Activated T-cell treated with anti-CD3 and anti-CD28 coated beads for 1 hour (primary cell): Measurements from ENCODE around the gene SLC25A26.

ENCODE experiments used
- DNase-seq: peaks from one replicate; pipeline ENCODE4 v3.0.0-alpha.2; 2020; ENCODE audit warnings: low read depth

SLC25A26 gene

DNA sequence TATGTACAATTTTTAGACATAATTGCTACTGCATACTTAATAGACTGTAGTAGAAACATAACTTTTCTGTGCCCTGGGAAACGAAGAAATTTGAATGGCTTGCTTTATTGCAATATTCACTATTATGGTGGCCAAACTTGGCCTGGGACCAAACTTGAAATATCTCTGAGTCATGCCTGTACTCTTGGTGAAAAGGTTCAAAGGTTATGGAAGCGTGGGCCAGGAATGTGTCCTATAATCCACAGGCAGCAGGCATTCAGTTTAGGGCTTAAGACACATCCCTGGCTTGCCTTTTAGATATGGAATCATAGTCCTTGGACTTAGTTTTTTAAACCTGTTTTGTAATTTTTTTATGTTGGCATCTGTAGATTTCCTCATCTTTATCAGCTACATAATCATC, 155.8 kb downstream of the SLC25A26 start:
- DNase-seq, result no peak

DNA sequence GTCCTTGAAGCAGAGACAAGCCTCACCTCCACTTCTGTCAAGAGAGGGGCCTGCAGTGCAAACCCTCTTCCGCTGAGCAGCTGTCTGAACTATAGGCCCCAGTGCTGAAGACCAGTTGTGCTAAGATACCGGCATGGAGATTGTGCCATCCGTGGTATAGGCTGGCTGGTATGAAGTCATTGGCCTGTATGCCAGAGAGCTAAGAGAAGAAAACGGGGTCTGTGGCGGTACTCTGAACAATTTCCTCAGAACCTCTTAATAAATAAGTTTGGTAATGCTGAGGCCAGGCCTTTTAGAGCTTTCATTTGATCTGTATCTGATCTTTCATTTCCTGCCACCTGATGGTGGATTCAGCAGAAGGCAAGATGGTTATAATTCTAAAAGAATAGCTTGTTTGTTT, 157.0 kb downstream of the SLC25A26 start:
- DNase-seq, result no peak

DNA sequence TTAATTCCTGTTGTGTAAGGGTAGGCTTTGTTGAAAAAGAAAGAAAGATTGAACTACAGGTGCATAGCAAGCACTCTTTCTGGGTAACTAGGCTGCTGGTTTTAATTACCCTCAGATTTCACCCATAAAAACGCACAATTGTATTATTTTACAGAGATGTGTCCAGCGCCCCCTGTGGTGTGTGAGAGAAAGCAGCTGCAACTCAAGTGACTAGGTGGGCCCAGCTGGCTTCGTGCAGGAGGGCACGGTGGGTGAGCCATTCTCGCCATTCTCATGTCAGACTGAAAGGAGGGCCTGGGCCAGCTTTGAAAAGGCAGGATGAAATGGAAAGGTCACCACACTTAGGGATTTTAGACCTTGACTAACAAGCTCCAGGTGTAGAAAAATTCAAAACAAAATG, 157.5 kb downstream of the SLC25A26 start:
- peak; percentile 29 for DNase-seq

DNA sequence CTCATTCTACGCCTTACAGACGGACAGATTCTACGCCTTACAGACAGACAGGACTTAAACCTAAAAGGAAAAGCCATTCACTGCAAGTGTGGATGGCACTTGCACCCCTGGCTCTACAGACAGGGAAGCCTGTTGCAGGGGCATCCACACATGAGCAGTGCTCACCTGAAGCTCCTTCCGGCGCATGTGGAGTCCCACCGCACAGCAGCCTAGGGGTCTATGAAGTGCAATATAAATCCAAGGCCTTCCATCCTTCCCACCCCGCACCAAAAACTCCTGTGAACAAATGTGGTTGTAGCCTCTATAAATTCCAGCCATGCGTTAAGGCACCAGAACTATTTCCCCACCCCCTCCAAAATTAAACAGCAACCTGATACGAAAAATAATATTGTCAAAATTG, 158.8 kb downstream of the SLC25A26 start:
- DNase-seq, result no peak

DNA sequence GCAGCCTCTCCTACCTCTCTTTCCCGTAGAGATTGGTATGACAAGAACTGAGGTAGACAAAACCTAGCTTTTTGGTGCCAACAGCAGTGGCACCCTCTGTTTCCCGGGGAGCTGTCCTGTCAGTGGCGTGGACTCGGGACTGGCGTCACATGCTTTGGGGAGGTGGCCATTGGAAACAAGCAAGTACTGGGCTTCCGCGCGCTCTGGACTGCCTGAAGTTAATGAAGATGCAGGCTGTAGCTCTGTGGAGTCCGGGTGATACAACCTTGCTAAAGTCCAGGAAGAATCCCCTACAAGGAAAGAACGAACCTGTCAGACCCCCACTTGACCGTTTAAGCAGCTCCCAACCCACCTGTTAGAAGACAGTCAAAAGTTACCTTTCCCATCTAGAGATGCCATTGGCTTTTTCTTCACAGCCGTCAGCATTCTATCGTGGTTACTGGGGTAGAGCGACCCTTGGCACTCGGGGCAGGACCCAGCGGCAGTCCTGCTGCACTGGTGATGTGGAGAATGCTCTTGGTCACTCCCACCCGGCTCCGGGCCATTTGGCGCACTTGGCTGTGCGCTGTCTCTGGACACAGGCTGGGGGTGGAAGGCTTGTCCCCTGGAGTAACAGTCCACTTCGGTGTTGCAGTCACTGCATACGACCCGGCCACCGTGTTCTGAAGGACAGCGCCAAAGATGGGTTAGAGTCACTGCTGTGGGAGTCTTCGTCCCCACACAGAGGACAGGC, 159.6 kb downstream of the SLC25A26 start:
- no peak for DNase-seq

DNA sequence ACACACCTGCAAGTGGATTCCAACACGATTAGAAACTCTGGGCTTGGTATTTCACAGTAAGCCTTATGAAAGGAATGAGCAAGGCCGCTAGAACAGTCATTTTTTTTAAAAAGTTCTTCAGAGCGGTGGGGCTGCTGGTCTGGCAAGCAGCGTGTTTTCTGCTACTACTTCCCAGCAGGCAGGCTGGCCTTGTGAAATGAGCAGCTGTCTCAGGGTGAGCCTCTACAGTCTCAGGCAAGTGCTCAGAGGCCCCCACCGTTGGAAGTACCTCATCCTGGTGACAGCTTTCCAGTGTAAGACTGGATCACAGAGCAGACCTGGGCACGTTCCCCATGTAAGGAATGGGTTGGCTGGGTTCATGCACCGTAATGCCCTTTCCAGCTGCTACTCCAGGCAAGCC, 160.8 kb downstream of the SLC25A26 start:
- no peak for DNase-seq

DNA sequence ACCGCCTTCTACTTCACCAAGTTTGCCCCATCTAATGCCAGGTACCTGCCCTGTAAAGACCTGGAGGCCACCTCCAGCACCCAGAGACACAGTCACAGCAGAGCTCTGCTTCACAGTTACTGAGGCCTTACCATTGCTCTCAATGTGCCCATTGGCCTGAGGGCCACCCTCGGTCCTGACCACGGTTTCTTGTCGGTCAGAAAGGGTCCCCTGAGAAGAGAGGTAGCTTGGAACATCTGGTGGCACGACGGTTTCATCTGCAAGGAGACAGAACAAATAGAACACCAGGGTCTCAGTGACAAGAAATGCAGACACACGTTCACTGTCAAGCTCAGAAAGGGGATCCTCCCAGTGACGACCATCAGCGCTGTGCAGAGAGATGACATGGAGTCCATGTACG, 161.3 kb downstream of the SLC25A26 start:
- DNase-seq, result no peak

DNA sequence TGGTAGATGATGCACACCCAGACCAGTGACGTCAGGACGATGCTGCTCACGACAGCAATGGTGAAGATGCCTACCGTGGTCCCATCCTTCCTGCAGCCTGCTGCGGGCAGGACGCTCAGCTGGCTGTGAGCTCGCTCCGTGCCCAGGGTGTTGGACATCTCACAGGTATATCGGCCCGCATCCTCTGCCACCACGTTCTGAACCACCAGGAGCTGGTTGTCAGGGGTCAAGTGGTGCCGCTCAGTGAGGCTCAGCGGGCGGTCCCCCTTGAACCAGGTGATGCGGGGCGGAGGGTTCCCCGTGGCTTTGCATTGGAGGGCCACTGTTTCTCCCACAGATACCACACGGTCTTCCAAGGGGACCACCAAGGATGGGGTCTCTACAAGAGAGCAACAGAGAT, 162.2 kb downstream of the SLC25A26 start:
- no peak for DNase-seq

DNA sequence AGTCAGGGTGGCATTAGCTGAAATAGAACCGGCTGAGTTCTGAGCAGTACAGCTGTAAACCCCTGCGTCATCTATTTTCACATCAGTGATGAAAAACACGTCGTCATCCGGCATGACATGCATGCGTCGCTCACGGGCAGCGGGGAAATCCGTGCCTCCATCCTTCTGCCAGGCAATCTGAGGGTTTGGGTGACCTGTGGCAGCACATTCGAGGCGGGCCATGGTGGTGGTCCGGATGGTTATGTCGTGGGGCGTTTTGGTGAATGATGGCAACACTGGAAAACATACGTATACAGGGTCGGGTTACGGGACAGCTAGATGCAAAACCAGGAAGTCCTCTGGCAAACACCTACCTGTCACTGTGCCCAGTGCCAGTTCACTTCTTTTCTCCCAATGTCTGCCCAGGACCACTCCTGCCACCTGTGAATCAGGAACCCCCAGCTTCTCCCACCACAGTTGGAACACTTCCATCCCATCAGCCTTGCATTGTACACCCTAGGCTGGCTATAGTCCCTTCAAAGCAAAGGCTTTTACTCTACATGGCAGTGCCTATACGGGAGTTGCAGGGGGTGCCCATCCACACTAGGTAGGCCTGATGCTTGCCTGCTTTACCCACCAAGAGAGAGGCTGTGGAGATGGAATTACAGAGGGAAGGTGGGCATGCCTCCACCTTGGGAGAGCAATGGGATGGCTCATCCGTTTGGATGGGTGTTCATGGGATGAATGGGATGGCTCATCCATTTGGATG, 163.4 kb downstream of the SLC25A26 start:
- DNase-seq, result no peak

DNA sequence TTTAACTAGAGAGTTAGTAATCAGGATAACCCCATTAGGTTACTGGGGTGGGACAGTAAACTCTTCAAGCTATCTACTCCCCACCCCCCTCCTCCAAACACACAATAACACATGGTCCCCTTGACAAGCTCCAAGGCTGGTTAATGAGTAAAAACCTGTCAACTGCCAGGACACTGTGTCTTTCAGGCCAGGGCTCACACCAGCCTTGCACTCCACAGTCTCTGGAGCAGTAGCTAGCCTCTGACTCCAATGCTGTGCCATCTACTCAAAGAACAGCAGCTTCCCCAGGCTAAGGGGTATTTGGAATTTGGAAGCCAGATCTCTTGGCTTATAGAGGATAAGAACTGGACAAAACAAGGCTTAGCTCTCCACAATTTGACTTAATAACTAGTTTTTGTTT, 164.3 kb downstream of the SLC25A26 start:
- DNase-seq, result no peak

DNA sequence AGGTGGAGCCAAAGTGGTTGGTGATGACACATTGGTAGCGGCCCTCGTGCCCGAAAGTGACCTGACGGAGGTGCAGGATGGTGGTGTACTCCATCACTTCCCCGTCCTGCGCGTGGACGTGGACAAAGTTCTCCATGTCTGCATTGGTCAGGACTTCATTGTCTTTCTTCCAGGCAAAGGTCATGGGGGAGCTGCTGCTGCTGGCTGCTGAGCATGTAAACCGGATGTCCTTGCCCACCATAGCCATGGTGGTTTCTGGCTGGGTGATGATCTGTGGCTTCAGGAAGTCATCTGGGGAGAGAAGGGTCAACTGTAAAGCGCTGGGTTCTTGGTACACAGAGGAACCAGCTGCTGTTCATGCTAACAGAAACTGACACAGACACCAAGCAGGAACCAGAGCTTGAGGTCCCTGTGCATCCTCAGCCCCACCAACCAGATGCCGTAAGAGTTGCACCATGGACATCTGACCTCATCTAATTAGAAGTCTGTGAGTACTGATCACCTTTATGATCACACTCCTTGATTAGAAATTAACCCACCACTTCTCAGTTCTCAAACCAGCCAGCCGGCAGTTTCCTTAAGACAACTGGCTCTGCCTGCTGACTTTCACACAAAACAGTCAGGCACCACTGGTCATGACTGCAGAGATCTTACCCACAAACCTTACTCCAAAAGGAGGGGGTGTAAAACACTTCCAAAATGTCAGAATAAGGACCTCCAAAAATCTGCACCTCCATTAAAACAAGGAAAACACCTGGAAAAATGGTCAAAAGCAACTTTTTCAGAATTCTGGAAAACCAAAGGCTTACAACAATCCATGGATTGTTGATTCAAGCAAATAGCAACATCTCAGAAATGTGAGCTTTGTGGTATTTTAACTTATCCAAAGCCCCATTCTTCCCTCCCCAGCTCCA, 165.5 kb downstream of the SLC25A26 start:
- no peak for DNase-seq

DNA sequence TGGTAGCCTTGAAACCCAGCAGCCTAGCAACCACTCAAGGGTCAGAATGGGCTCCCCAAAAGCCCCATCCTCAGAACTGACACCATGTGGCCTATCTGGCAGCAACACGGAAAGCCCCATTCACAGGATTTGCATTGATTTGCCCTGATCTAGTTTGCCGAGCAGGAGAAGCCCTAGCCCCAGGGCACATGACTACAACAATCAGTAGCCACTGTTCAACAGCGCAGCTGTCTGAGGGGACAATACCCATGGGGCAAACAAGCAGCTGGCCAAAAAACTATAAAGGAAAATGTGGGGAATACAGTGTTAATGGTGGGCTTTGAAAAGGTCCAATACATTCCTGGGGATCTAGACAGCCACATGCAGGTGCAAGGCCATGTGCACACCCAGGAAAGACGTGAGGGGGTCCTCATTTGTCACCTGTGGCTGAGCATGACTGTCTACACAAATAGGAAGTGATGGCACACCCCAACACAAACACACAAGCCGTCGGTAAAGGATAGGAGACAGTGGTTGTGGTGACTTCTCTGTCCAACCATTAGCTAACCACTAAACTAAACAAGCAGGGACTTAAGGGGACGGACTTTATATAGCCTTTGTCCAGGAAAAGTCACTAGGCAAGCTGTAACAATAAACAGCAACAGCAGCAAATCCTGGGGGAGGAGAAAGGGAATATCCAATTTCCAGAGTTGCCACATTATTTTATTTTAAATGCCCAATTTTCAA, 166.3 kb downstream of the SLC25A26 start:
- DNase-seq, result no peak

DNA sequence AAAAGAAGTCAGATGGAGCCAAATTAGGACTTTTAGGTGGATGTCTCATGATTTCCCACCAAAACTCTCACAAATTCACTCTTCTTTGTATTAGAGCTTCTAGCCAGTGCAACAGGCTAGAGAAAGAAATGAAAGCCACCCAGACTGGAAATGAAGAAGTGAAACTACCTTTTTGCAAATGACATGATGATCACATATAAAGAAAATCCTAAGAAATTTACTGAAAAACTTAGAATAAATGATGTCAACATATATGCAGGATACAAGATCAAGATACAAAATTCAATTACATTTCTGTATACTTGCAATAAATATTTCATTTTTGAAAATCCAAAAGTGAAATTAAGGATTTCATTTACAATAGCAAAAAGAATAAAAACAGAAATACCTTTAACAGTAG, 169.2 kb downstream of the SLC25A26 start:
- no peak for DNase-seq

DNA sequence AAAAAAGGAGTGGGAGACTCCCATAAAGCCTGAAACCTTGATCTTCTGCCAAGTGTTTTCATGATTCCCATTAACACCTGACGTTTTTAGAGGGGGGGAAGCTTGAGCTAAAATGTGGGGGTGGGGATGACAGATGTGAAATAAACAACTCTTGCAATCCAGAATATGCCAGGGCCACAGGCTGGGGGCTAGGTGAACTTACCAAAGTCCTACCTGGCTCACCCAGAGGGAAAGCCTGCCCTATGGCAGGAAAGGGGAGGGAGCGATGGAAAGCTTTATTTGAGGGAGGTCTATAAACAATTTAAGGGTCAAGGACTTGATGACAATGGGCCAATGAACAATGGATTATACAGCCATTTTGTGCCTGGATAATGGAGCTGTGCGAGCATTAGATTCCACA, 171.7 kb downstream of the SLC25A26 start:
- DNase-seq, result no peak

DNA sequence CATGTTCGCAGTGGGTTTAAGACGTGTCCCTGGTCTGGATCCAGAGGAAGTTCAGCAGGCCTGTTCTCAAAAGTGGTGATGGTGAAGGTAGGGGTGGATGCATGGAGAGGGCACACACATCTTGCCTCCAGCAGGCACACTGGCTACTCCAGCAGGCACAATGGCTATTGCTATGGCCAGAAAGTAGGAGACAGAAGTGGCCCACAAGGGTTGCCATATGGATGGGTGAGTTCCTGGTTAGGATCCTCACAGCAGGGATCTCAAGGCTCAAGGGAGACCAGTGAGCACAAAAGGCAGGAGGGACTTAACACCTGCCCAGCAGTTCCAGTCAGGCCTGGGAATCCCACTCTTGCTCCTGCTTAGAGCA, 172.1 kb downstream of the SLC25A26 start:
- no peak for DNase-seq

DNA sequence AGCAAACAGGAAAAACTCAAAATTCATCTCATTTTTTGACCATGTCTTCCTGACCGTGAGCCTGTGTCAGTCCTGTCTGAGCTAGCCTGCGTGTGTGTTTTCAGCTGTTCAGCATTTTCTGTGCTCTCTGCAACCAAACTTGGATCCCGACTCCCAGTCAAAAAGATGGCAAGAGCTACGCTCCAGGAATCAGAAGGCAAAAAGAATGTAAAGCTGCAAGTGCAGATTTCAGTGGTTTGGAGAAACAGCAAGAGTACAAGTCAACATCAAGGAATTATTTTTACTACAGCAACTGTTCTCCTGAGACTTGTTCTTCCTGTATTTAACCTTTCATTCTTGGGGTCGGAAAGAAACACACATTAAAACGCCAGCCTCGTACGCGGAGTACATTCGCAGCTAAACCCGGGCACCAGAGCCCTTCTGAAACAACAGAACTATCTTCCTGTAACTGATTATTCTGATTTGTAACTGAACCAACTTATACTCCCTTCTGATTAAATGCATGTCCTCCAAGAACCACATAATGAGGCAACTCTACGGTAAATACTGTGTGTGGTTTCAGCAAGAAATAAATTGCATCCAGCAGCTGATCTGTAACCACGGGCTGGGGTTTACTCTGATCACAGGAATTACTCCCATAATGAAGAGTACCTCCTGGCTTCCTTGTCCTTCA, 172.7 kb downstream of the SLC25A26 start:
- no peak for DNase-seq

DNA sequence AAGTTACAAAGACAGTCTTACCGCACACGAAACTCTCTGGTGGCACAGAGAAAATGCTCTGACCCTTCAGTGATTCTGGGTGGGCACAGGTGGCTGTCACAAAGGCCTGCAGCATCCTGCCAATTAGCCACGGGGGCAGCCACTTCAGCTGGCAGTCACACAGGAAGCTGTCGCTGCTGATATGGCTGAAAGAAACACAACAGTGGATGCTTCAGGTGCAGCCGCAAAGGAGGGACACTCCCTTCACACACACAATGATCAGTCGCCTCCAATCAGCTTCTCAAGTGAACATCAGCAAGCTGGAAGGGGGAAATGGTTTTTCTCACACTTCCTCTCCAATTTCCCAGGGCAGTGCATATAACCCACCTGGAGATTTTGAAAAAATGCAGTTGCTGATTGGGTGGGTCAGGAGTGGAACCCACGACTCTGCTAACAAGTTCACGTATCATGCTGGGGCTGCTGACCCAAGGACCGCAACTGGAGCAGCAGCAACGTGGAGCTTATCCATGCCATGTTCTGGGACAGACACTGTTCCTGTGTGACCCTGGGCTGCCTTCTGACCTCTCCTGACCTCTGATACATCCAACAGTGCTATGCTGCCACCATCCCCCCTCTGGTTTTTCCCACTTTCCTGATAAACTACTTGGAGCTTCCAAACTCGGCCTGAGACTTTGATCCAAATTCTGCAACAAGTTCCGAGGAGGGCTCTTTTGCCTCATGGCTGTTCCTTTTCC, 173.4 kb downstream of the SLC25A26 start:
- peak; percentile 31 for DNase-seq

DNA sequence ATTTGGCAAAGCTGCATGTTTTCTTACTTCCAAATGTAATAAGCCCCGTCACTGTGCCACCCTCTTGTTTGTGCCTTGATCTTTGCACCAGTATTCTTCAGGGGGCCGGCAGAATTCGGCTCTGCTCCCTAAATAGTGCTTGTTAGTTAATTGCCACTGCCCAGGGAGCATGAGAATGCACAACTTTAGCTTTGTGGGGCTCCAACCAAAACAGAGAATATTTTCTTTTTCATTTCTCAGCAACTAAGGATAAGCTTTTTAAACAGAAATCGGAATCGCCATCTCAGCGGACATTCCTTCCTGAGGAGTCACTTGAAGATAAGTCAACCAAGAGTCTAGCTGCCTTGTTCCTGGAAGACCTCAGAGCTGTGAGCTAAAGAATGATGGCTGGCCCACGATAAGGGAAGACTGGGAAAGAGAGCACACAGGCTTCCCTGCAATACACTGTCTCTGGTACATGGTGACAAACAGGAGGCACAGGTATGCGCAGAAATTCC, 174.0 kb downstream of the SLC25A26 start:
- no peak for DNase-seq

DNA sequence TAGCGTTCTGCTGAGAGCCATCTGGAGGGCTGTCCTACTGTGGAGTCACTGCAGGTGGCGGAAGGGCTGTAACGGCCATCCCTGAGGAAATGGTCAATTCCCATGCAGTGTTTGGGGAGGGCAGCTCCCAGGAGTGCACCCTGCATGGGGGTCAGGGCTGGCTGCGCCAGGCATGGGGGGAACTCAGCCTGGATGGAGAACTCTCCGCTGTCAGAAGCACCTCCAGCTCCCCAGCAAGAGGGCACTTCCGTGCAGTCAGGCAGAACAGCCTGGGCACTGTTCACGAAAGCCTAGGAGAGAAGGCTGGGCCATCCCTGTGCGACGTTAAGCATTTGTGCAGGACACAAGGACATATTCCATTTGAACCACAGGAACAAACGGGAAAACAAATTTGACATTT, 174.8 kb downstream of the SLC25A26 start:
- DNase-seq, result no peak

DNA sequence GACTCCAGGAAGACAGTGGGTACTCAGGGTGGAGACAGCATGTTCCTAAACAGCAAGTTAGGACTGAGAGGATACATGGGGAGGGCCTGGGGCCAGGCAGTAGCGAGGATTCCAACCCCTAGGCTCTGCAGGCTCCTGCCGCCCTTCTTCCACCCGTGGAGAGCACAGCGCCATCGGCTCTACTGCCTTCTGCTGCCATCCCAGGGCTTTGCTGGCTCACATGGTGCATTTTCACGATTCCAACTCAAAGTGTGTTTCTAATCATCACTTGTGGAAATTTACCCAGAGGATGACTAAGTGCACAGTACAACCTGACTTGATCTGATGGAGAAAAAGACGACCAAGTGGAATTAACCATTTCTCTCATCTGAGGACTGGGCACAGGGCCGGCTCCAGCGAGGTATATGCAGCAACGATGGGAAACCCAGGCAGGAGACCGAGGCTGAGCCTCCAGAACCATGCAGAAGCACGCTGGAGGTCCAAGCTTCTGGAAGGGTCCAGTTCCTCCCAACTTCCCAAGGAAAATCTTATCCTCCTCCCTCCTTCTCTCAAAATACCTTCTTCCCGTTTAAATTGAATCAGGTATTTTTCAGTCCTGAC, 175.5 kb downstream of the SLC25A26 start:
- no peak for DNase-seq
